Astrocyte (in vitro differentiated cells and primary cell): ENCODE results near the gene AMOTL1. TPM values are rescaled to one million over a fixed set of nuclear protein-coding genes. Genes with fewer than 3 reads are reported as not detected.

Source experiments
- DNase-seq: peaks from one replicate; pipeline ENCODE4 v3.0.0-alpha.2; 2010; ENCODE audit warnings: low read depth
- FAIRE-seq: peaks from 2 replicates; lab custom pipeline; 2011; peaks lifted over from hg19 to GRCh38; lab: Jason Lieb, UNC
- H2AFZ ChIP-seq: 2 replicates; pipeline ENCODE4 v1.6.0; 2012; ENCODE audit warnings: low read depth, low read length, inconsistent platforms
- H3K27ac ChIP-seq: 2 replicates; pipeline ENCODE4 v1.5.1; 2011; ENCODE audit warnings: low read depth, low read length, inconsistent platforms
- H3K27me3 ChIP-seq: 2 replicates; pipeline ENCODE4 v1.6.0; 2011; ENCODE audit warnings: low read length, inconsistent platforms; ENCODE audit not compliant: insufficient read depth
- H3K36me3 ChIP-seq: 2 replicates; pipeline ENCODE4 v1.5.1; 2011; ENCODE audit warnings: low read length, inconsistent platforms; ENCODE audit not compliant: insufficient read depth
- H3K4me1 ChIP-seq: 2 replicates; pipeline ENCODE4 v1.5.1; 2011; ENCODE audit warnings: low read length, inconsistent platforms; ENCODE audit not compliant: insufficient read depth
- H3K4me2 ChIP-seq: 2 replicates; pipeline ENCODE4 v1.6.0; 2012; ENCODE audit warnings: low read length, inconsistent platforms
- H3K4me3 ChIP-seq: 2 replicates; pipeline ENCODE4 v1.5.1; 2011; ENCODE audit warnings: low read depth, mild to moderate bottlenecking, low read length, inconsistent platforms; ENCODE audit not compliant: insufficient read depth
- H3K79me2 ChIP-seq: 2 replicates; pipeline ENCODE4 v1.6.0; 2012; ENCODE audit warnings: mild to moderate bottlenecking, low read length, inconsistent platforms; ENCODE audit not compliant: insufficient read depth
- H3K9ac ChIP-seq: 2 replicates; pipeline ENCODE4 v1.6.0; 2012; ENCODE audit warnings: mild to moderate bottlenecking, low read length, inconsistent platforms
- H3K9me3 ChIP-seq: 2 replicates; pipeline ENCODE4 v1.5.1; 2012; ENCODE audit warnings: low read depth, mild to moderate bottlenecking, low read length, inconsistent platforms; ENCODE audit not compliant: insufficient read depth
- H4K20me1 ChIP-seq: 2 replicates; pipeline ENCODE4 v1.6.0; 2012; ENCODE audit warnings: low read length, inconsistent platforms; ENCODE audit not compliant: insufficient read depth
- H3K27ac Mint-ChIP-seq: one replicate; pipeline ENCODE4 v1.8.0; 2021; ENCODE audit warnings: mild to moderate bottlenecking, mixed read lengths; ENCODE audit not compliant: unreplicated experiment
- H3K27me3 Mint-ChIP-seq: one replicate; pipeline ENCODE4 v1.8.0; 2021; ENCODE audit warnings: low read depth, mixed read lengths; ENCODE audit not compliant: unreplicated experiment
- H3K36me3 Mint-ChIP-seq: one replicate; pipeline ENCODE4 v1.8.0; 2021; ENCODE audit warnings: low read depth, mixed read lengths; ENCODE audit not compliant: unreplicated experiment
- H3K4me1 Mint-ChIP-seq: one replicate; pipeline ENCODE4 v1.8.0; 2021; ENCODE audit warnings: low read depth, mixed read lengths; ENCODE audit not compliant: unreplicated experiment
- H3K4me3 Mint-ChIP-seq: one replicate; pipeline ENCODE4 v1.8.0; 2021; ENCODE audit warnings: mild to moderate bottlenecking, moderate library complexity, mixed read lengths; ENCODE audit not compliant: unreplicated experiment
- H3K9me3 Mint-ChIP-seq: one replicate; pipeline ENCODE4 v1.8.0; 2021; ENCODE audit warnings: mild to moderate bottlenecking, mixed read lengths; ENCODE audit not compliant: unreplicated experiment
- EZH2 ChIP-seq: IDR thresholded peaks from 2 replicates; pipeline ENCODE4 v1.6.1; 2012; ENCODE audit warnings: mild to moderate bottlenecking, low read length, inconsistent platforms; ENCODE audit not compliant: insufficient read depth
- total RNA-seq: library from RNA; stranded (reverse); gene quantifications from 2 replicates; pipeline ENCODE4 v1.2.1, GENCODE V29; 2021
- TF ChIP-seq, protein P1 (sequence below): IDR thresholded peaks from 2 replicates; pipeline ENCODE4 v1.5.1; 2011; ENCODE audit warnings: low read depth, mild to moderate bottlenecking, inconsistent platforms, low read length, moderate library complexity; ENCODE audit not compliant: insufficient read depth

AMOTL1 gene
- total RNA-seq, 1 donor from 2014 or later: 47.8 TPM

DNA sequence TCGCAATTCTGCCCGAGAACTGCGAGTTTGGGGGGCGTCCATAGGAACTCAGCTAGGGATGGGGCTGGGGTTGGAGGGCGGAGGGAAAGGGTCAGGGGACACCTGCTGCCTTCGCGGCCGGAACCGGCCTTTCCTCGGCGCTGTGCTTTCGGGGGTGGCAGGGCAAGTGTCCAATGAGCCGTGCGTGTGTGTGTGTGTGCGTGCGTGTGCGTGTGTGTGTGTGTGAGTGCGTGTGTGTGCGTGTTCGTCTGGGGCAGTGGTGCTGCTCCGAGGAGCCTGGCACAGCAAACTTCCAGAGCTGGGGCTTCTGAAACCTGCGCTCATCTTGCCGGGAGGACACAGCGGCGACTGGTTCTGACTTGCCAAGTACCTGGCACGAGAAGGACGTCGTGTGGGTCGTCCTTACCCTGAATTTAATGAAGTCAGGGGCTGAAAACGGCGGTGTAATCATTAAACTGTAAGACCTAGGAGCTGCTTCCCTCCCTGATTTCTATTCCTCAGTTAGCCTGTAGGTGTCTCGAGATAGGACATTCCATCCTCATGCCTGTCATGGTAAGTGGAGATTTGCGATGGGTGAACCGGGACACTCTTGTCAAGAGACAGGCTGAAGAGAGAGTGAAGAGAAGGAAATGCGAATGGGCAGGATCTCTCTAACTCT, 27.0 kb upstream of the AMOTL1 start:
- H3K79me2 ChIP-seq: no peaks in the 10 kb centered on the region
- no peak overlapping the region for H3K27ac Mint-ChIP-seq
- peak overlapping the region; percentile 84 for H3K4me3 Mint-ChIP-seq
- peak; percentile 55 for FAIRE-seq
- H3K36me3 ChIP-seq: no peaks in the 10 kb centered on the region
- H3K9me3 Mint-ChIP-seq: no peaks in the 10 kb centered on the region
- H3K4me1 Mint-ChIP-seq: peaks cover 4% of the 10 kb centered on the region
- H4K20me1 ChIP-seq: no peaks in the 10 kb centered on the region
- H3K9me3 ChIP-seq: no peaks in the 10 kb centered on the region
- H3K27me3 ChIP-seq: no peaks in the 10 kb centered on the region
- H3K4me2 ChIP-seq: peak overlapping the region; percentile 99
- no peaks in the 10 kb centered on the region for H3K36me3 Mint-ChIP-seq
- H2AFZ ChIP-seq: peak overlapping the region; percentile 82
- H3K9ac ChIP-seq: peak overlapping the region; percentile 79
- peak overlapping the region; percentile 70 for H3K4me3 ChIP-seq
- TF ChIP-seq, protein P1, sequence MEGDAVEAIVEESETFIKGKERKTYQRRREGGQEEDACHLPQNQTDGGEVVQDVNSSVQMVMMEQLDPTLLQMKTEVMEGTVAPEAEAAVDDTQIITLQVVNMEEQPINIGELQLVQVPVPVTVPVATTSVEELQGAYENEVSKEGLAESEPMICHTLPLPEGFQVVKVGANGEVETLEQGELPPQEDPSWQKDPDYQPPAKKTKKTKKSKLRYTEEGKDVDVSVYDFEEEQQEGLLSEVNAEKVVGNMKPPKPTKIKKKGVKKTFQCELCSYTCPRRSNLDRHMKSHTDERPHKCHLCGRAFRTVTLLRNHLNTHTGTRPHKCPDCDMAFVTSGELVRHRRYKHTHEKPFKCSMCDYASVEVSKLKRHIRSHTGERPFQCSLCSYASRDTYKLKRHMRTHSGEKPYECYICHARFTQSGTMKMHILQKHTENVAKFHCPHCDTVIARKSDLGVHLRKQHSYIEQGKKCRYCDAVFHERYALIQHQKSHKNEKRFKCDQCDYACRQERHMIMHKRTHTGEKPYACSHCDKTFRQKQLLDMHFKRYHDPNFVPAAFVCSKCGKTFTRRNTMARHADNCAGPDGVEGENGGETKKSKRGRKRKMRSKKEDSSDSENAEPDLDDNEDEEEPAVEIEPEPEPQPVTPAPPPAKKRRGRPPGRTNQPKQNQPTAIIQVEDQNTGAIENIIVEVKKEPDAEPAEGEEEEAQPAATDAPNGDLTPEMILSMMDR: peak; percentile 51
- no peak for TF ChIP-seq EZH2
- no peak overlapping the region for H3K27ac ChIP-seq
- peaks cover 21% of the 10 kb centered on the region for H3K4me1 ChIP-seq
- H3K27me3 Mint-ChIP-seq: peaks cover 24% of the 10 kb centered on the region
- DNase-seq: peak; percentile 57

DNA sequence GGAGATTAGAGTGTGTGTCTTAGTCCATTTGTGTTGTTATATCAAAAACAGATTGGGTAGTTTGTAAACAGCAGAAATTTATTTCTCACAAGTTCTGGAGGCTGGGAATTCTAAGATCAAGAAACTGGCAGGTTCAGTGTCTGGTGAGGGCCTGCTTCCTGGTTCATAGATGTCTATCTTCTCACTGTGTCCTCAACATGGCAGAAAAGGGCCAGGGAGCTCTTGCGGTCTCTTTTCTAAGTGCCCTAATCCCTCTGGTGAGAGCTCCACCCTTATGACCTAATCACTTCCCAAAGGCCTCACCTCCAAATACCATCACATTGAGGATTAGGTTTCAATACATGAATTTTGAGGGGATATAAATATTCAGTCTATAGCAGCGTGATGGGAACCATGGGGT, 25.5 kb upstream of the AMOTL1 start:
- H3K4me3 Mint-ChIP-seq: no peak overlapping the region
- Histone ChIP-seq H2AFZ (no peak overlapping the region), H3K4me1 (peaks cover 9% of the 10 kb centered on the region), H3K4me3 (no peak overlapping the region), H3K4me2 (no peak overlapping the region), H3K79me2 (no peaks in the 10 kb centered on the region), H4K20me1 (no peaks in the 10 kb centered on the region), H3K27ac (no peak overlapping the region), H3K9ac (no peak overlapping the region), H3K36me3 (no peaks in the 10 kb centered on the region), H3K9me3 (no peaks in the 10 kb centered on the region), H3K27me3 (no peaks in the 10 kb centered on the region)
- no peaks in the 10 kb centered on the region for H3K9me3 Mint-ChIP-seq
- H3K4me1 Mint-ChIP-seq: peaks cover 6% of the 10 kb centered on the region
- H3K27me3 Mint-ChIP-seq: peaks cover 24% of the 10 kb centered on the region
- H3K36me3 Mint-ChIP-seq: no peaks in the 10 kb centered on the region
- DNase-seq: no peak
- TF ChIP-seq, protein P1: no peak
- TF ChIP-seq EZH2: no peak
- no peak overlapping the region for H3K27ac Mint-ChIP-seq
- no peak for FAIRE-seq

DNA sequence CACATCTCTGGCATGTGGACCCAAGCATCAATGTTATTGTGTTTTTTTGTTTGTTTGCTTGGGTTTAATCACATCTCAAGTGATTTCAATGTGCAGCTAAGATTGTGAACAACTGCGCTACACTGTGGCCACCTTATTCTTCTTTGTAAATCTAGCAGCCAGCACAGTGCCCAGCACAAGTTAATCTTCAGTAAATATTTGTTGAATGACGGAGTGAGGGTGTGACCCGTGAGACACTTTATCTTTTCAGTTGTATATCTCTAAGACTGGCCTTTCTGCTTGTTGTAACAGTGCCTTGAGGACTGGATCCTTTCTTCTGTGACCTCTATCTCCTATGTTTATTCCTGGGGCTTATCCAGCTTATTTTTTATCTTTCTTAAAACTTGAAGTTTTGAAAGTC, 21.4 kb upstream of the AMOTL1 start:
- H3K27me3 Mint-ChIP-seq: peaks cover 13% of the 10 kb centered on the region
- H3K4me1 ChIP-seq: no peaks in the 10 kb centered on the region
- no peaks in the 10 kb centered on the region for H3K27me3 ChIP-seq
- no peak for FAIRE-seq
- H3K36me3 Mint-ChIP-seq: no peaks in the 10 kb centered on the region
- no peak overlapping the region for H3K27ac Mint-ChIP-seq
- H4K20me1 ChIP-seq: no peaks in the 10 kb centered on the region
- no peak for DNase-seq
- TF ChIP-seq, protein P1: no peak
- TF ChIP-seq EZH2: no peak
- no peak overlapping the region for H2AFZ ChIP-seq
- no peaks in the 10 kb centered on the region for H3K9me3 Mint-ChIP-seq
- H3K79me2 ChIP-seq: no peaks in the 10 kb centered on the region
- peaks cover 6% of the 10 kb centered on the region for H3K4me1 Mint-ChIP-seq
- no peak overlapping the region for H3K9ac ChIP-seq
- no peak overlapping the region for H3K4me3 Mint-ChIP-seq
- no peaks in the 10 kb centered on the region for H3K9me3 ChIP-seq
- H3K36me3 ChIP-seq: no peaks in the 10 kb centered on the region
- no peak overlapping the region for H3K4me3 ChIP-seq
- H3K4me2 ChIP-seq: no peak overlapping the region
- no peak overlapping the region for H3K27ac ChIP-seq
